Hypothalamus (tissue), 51 donors: Measurements from ENCODE around the gene NSD2.
"Not testable (repeated sequence)": the region's sequence is repeated elsewhere in the genome, so short reads cannot be mapped to it uniquely, and the experiment has no call there.

Experiments used
- DNase-seq, 51 donors: peaks; one replicate each; lab custom pipeline; 2025; lab: John Stamatoyannopoulos, UW

NSD2 gene

DNA sequence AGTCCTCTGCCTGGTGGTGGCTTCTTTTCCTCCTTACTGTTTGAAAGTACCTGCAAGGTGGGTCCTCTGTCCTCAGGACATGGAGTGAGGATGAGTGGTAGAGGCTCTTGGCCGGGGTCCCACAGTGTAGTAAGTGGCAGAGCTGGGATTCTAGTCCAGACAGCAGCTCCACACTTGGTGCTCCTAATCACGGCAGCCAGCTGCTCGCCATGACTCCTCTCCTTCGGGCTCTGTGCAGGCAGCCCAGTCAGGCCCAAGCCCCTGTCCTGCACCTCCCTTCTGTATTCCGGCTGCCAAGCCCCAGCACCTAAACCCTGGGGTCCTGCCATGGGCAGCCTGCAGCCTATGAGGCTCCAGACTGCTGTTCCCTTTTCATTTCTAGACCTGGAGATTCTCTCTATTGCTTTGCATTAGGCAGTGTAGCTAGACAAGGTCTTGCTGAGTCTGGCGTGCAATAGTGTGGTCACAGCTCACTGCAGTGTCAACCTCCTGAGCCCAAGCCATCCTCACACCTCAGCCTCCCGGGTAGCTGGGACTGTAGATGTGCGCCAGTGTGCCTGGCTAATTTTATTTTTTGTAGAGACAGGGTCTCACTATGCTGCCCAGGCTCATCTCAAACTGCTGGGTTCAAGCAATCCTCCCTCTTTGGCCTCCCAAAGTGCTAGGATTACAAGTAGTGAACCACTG lies 24.9 kb downstream of the NSD2 start:
- DNase-seq, result no peak

DNA sequence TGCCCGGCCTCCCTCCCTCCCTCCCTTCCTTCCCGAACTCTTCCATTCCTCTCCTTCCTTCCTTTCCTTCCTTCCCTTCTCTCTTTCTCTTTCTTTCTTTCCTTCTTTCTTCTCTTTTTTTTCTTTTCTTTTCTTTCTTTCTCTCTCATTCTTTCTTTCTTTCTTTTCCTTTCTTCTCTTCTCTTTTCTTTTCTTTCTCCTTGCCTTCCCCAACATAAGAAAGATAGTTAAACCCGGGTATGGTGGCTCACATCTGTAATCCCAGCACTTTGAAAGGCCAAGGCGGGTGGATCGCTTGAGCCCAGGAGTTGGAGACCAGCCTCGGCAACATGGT lies 25.4 kb downstream of the NSD2 start:
- DNase-seq, result no peak

DNA sequence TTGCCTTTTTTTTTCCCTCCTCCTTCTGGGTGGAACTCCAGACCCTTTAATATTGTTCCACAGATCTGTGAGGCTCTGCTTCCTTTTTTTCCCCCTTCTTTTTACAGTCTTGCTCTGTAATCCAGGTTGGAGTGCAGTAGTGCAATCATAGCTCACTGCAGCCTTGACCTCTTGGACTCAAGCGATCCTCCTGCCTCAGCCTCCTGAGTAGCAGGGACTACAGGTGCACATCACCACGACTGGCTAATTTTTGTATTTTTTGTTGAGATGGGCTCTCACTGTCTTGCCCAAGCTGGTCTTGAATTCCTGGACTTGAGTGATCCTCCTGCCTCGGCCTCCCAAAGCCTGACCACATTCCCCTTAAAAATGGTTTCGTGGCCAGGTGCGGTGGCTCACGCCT lies 26.8 kb downstream of the NSD2 start:
- DNase-seq, result no peak

DNA sequence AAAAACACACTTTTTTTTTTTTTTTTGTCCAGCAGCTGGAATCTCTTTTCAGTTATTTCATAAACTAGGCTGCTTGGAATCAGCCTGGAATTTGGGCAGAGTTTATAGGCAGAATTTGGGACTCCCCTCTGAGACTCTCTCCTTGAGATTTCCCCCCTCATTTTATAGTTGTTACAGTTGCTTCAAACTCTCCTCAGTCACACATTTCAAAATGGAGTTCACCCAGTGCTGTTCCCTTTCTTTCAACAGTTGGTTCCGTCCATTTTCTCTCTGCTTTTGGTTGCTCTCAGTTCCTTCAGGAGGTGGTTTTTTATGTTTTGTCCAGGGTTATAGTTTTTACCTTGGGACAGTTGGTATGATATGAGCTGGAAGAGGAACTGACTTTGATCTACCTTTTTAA lies 27.5 kb downstream of the NSD2 start:
- no peak for DNase-seq

DNA sequence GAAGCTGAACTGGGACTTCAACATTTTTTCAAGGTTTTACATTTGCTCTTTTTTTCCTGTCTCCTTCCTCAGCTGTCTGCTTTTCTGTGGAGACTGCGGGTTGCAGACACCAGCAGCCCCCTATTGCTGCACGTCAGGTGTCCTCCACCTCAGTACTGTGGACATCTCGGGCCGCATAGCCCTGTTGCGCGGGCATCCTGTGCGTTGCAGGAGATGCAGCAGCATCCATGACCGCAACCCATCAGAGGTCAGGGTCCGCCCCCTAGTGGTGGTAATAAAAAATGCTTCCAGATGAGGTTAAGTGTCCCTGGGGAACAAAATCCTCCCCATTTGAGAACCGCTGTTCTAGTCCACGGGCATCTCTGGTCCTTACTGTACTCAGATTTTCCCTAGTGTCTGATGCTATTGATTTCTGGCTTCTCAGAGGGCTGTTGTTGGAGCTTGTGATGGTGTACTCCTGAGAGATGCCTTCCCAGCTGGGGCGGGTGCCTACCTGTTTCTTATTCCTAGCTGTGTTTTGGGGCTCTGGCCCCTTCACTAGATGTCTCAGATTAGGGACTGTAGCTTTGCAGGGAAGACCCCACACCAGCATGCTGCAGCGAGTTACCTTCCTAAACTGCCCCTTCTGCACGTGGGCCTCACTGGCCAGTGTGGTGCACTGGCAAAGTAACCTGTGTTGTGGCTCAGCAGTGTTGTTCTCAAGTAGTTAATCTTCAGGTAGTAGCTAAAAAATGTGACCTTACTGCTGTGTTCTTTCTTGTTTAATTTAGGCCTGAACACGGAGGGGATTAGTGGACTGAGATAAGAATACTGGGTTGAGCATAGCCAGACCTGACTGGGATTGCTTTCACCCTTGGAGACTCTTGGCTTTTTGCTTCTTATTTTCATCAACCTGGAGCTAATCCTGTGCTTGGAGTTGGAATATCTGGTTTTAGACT lies 28.2 kb downstream of the NSD2 start:
- peak in 45 of 51 donors; percentile 5 to 78 (median 44) for DNase-seq

DNA sequence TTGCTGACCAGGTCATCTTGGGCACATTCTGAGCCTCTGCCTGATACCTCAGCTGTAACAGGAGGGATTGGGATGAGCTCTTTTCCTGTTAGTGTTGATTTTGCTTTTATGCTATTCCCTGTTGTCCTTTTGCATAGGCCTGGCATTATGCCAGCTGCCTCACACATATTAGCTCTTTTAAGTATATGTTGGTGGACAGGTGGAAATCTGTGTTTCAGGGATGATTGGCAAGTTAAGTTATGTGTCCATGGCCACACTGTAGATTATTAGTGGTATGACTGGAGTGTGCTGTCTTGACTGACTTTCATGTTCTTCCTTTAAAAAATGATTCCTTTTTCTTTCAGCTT lies 28.9 kb downstream of the NSD2 start:
- DNase-seq, result no peak

DNA sequence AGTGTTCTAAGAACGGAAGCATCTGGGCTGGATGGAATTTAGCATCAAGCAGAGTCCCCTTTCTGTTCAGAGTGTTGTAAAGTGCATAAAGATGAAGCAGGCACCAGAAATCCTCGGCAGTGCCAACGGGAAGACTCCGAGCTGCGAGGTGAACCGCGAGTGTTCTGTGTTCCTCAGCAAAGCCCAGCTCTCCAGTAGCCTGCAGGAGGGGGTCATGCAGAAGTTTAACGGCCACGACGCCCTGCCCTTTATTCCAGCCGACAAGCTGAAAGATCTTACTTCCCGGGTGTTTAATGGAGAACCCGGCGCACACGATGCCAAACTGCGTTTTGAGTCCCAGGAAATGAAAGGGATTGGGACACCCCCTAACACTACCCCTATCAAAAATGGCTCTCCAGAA lies 29.4 kb downstream of the NSD2 start:
- DNase-seq, result no peak

DNA sequence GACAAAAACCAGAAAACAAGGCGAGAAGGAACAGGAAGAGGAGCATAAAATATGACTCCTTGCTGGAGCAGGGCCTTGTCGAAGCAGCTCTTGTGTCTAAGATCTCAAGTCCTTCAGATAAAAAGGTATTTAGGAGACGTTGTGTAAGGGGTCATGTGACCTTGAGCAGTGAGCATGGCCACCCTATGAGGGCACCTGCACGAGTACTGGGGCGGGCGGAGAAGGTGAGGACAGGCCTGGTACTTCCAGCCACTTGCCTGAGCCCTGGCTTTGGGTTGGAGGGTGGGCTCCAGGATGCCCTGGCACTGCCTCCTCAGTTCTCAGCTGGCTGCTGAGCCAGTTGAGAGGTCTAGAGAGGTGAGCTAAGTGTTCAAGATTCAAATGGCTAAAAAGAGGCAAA lies 29.9 kb downstream of the NSD2 start:
- no peak for DNase-seq

DNA sequence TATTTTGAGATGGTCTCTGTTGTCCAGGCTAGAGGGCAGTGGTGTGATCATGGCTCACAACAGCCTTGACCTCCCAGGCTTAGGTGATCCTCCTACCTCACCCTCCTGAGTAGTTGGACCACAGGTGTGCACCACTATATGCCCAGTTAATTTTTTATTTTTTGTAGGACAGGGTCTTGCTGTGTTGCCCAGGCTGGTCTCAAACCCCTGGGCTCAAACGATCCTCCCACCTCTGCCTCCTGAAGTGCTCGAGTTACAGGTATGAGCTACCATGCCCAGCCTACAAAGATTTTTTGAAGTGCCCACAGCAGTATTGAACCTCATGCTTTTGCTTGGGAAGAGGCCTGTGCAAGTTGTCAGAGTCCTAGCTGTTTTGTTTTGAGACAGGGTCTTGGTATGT lies 31.1 kb downstream of the NSD2 start:
- DNase-seq, result no peak

DNA sequence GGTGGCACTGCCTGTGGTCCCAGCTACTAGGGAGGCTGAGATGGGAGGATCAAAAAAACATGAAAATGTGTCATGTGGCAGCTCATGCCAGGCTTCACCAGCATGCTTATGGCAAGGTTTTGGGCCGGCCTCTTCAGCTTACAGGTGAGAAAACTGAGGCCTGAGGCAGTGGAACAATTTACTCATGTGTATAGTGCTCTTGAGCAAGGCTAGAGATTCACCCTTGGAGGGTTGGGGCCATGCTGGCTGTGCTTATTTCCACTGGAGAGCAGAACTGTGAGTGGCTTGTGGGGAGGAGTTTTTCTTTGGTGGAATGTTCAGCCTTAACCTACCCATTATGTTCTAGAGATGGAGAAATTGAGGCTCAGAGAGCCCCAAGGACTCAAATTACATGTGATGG lies 31.8 kb downstream of the NSD2 start:
- DNase-seq, result no peak

DNA sequence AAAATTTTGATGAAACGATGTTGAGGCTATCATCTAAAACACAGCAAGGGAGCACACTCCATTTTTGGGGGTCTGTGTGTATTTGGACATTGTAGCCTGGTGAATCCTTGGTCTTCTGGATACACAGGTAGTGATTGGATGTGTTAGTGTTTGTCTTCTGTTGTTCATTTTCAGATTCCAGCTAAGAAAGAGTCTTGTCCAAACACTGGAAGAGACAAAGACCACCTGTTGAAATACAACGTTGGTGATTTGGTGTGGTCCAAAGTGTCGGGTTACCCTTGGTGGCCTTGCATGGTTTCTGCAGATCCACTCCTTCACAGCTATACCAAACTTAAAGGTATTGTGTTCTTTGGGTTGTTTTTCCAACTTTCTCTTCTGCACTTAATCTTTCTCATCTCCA lies 32.8 kb downstream of the NSD2 start:
- DNase-seq, result no peak

DNA sequence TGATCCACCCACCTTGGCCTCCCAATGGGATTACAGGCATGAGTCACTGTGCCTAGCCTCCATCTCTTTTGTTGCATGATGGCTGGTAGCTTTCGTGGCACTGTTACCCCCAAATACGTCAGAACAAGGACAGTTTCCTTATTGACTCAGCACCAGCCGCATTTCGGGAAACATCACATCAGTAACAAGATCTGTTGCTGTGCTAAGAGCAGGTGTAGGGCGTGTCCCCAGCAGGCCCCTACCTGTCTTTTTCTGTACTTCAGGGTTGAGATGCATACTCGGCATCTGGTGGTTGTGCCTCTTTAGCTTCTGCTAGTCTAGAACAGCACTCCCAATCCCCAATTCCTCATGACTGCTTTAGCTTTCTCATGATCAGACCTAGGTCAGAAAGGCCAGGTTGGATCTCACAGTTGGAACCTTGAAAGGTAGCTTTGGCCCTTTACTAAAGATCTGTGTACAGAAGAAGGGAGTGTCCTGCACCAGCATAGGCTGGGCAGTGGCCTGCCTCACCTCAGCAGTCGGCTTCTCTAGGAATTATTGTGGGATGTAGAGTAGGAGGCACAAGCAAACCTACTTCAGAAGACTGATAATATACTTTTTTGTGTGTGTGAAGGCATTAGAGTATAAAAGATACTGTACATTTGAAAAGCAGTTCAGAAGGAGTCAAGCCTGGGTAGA lies 36.8 kb downstream of the NSD2 start:
- no peak for DNase-seq

DNA sequence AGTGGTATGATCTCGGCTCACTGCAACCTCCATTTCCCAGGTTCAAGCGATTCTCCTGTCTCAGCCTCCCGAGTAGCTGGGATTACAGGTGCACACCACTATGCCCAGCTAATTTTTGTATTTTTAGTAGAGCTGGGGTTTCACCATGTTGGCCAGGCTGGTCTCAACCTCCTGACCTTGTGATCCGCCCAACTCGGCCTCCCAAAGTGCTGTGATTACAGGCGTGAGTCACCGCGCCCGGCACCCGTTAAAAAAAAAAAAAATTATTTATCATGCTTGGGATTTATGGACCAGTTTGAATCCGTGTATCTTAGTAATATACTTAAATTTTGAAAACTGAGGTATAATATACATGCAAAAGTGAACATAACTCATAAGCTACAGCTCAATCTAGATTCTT lies 38.5 kb downstream of the NSD2 start:
- DNase-seq, result not testable (repeated sequence)

DNA sequence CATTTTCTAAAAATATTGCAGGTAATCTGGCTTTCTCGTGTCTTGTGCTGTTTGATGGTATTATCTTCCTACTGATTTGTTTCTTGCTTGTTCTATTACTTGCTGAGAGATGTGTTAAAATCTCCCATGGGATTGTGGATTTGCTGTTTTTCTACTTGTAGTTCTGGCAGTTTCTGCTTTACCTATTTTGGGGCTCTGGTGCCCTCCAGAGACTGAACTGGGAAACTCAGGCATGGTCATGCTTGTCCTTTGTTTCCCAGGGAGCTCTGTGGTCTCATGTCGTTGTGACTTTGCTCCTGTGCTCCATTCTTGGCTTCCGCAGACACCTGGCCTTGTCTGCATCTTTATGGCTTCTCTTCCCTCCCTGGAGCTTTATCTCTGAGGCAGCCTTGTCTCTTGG lies 39.5 kb downstream of the NSD2 start:
- DNase-seq, result peak in 22 of 51 donors; percentile 5 to 54 (median 26)

DNA sequence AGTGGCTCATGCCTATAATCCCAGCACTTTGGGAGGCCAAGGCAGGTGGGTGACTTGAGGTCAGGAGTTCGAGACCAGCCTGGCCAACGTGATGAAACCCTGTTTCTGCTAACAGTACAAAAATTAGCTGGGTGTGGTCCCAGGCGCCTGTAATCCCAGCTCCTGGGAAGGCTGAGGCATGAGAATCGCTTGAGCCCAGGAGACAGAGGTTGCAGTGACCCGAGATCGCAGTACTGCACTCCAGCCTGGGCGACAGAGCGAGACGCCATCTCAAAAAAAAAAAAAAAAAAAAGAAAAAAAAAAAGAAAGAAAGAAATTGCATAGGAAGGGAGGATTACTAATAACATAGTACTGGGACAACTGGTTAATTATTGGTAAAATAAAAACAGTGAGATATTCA lies 40.1 kb downstream of the NSD2 start:
- DNase-seq, result not testable (repeated sequence)

DNA sequence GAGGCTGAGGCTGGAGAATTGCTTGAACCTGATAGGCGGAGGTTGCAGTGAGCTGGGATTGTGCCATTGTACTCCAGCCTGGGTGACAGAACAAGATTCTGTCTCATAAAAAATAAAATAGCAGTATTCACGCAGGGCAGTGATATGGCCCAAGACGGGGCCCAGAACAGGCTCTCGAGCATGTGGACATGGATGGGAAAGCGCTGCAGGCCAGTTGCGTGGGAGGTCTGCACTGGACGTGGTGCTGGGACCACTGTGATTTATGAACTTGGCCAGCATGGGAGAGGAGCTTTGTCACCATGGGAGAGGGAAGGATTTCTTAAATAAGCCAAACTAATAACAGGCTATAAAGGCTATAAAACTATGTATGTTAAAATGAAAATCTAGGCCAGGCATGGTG lies 51.6 kb downstream of the NSD2 start:
- DNase-seq, result no peak

DNA sequence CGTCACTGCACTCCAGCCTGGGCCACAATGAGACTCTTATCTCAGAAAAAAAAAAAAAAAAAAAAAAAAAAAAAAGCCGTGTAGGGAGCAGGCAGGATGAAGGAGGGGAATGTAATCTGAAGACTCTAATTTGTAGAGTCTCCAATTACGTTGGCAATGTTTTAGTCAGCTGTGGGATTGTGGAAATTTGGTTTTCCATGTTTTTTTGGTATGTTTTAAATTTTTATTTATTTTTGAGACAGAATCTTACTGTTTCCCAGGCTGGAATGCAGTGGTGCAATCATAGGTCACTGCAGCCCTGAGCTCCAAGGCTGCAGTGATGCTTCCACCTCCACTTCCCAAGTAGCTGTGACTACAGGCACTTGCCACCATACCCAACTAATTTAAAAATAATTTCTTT lies 56.5 kb downstream of the NSD2 start:
- DNase-seq, result no peak

DNA sequence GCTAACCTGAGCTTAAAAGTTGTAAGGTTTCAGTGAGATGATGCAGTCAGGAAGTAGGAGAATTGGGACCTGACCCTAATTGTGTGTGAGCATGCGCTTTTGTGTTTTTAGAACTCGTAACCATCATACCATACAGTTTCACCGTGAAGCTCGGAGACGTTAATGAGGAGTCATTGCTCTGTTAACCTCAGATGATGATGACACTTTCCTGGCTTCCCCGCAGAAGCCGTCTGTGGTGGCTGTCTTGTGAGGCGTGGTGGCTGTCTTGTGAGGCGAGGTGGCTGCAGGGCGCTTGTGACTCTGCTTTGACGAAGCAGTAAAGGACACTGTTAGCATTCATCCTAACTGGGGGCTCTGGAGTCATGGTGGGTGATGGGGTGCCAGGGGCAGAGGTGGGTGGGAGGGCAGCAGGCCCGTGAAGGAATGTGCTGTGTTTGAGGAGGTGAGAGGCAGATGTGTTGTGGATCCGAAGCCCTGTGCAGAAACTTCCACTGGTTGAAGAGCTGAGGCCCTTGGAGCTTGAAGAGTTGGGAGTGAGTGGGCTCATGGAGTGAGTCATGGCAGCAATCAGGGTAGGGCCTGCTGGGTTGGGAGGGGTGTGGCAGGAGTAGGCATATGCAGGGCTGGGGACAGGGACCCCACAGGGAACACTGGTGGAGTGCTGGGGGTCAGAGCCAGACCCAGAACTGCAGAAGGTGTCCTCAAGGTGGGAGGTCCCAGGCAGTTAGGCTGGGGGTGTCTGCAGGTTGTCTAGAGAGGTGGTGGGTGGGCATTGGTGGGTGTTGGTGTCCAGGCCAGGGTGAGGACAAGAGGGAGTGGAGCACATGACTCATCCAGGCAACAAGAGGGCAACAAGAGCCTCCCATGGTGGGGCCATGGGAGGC lies 57.4 kb downstream of the NSD2 start:
- DNase-seq, result no peak

DNA sequence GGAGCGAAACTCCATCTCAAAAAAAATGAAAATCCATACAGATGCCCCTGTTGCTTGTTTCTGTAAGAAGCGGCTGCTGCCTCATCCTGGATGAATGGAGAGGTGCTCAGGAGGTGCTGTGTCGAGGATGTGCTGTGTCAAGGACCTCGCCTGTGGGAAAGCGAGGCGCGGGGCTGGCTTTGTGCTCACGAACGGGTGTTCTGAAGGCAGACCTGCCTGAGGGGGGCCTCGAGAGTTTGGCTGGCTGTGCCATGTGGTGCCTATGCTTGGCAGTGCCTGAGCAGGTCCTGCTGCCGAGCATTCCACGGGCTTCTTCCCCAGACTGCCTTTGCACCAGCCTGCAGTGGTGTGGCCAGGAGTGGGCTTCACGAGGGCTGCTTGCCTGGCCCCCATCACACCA lies 61.5 kb downstream of the NSD2 start:
- no peak for DNase-seq

DNA sequence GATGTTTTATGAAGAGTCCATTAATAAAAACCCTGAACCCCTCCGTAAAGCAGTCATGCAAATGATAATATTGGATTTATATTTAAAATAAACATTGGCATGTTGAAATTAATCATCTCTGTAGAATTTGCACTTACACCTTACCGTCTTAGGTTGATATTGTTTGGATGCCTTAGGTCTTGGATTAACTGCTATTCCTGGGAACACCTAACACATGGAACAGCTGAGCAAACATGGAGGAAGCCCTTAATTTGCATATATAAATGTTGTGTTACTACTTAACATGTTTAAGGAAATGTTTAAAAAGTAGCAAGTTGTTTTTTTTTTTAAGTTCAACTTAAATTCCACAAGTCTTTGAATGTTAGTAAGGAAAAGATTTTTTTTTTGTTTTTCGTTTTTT lies 62.5 kb downstream of the NSD2 start:
- DNase-seq, result no peak

DNA sequence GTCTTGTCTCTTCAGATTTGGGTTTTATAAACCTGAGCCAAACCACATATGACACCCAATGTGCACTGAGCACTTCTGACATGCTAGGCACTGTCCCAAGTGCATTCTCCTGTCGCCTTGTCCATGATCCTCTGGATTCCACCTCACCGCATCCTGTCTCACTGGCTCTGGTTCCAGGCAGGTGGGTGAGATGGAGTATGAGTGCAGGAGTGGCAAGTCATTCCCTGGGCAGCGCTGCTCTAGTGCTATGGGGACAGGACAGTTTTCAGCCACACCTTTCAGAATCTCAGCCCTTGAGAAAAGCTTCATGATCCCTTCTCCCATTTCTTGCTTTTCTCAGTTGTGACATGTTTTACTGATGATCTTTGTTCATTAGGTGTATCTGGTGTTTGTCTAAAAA lies 66.4 kb downstream of the NSD2 start:
- no peak for DNase-seq
